Measurements from ENCODE around the gene ABCA7. TPM values are rescaled to one million over a fixed set of nuclear protein-coding genes. Genes with fewer than 3 reads are reported as not detected.

Gene ABCA7
- total RNA-seq, 1 donor from 2014 or later = 16.3 TPM

GRCh38 chr19:1016647-1017114 lies 23.2 kb upstream of the ABCA7 start:
- H3K4me1 Mint-ChIP-seq = peaks cover 31% of the 10 kb centered on the region
- H3K4me3 Mint-ChIP-seq = peak overlapping the region; percentile 84
- DNase-seq (ENCODE audit: low read depth, low spot score) = no peak
- H3K36me3 Mint-ChIP-seq (ENCODE audit: low read depth) = no peaks in the 10 kb centered on the region
- no peaks in the 10 kb centered on the region for H3K9me3 Mint-ChIP-seq
- H3K27ac Mint-ChIP-seq (ENCODE audit: unreplicated experiment) = peak overlapping the region; percentile 22
- no peak for TF ChIP-seq CTCF (conservative IDR thresholded peaks at IDR 0.05)
- peaks cover 6% of the 10 kb centered on the region for H3K27me3 Mint-ChIP-seq (ENCODE audit: low read depth)

GRCh38 chr19:1017115-1017905 lies 22.6 kb upstream of the ABCA7 start:
- no peak for DNase-seq (ENCODE audit: low read depth, low spot score)
- Mint-ChIP-seq H3K27me3 (ENCODE audit: low read depth) (peaks cover 6% of the 10 kb centered on the region), H3K36me3 (ENCODE audit: low read depth) (no peaks in the 10 kb centered on the region), H3K27ac (ENCODE audit: unreplicated experiment) (peak overlapping the region; percentile 22), H3K4me1 (peaks cover 31% of the 10 kb centered on the region), H3K4me3 (peak overlapping the region; percentile 84), H3K9me3 (no peaks in the 10 kb centered on the region)
- TF ChIP-seq CTCF (conservative IDR thresholded peaks at IDR 0.05) = no peak

- Mint-ChIP-seq H3K4me1 (peaks cover 31% of the 10 kb centered on the region), H3K27ac (ENCODE audit: unreplicated experiment) (no peak overlapping the region), H3K27me3 (ENCODE audit: low read depth) (peaks cover 6% of the 10 kb centered on the region), H3K4me3 (no peak overlapping the region), H3K9me3 (no peaks in the 10 kb centered on the region), H3K36me3 (ENCODE audit: low read depth) (no peaks in the 10 kb centered on the region)
- TF ChIP-seq CTCF (conservative IDR thresholded peaks at IDR 0.05) = no peak
- DNase-seq (ENCODE audit: low read depth, low spot score) = no peak
These were observed 22.0 kb upstream of the ABCA7 start for GRCh38 chr19:1017906-1018305.

GRCh38 chr19:1018393-1018792 lies 21.5 kb upstream of the ABCA7 start:
- no peak for TF ChIP-seq CTCF (conservative IDR thresholded peaks at IDR 0.05)
- H3K27ac Mint-ChIP-seq (ENCODE audit: unreplicated experiment) = no peak overlapping the region
- peaks cover 31% of the 10 kb centered on the region for H3K4me1 Mint-ChIP-seq
- no peaks in the 10 kb centered on the region for H3K9me3 Mint-ChIP-seq
- DNase-seq (ENCODE audit: low read depth, low spot score) = no peak
- H3K36me3 Mint-ChIP-seq (ENCODE audit: low read depth) = no peaks in the 10 kb centered on the region
- H3K4me3 Mint-ChIP-seq = peak overlapping the region; percentile 94
- peaks cover 6% of the 10 kb centered on the region for H3K27me3 Mint-ChIP-seq (ENCODE audit: low read depth)

- Mint-ChIP-seq H3K9me3 (no peaks in the 10 kb centered on the region), H3K36me3 (ENCODE audit: low read depth) (no peaks in the 10 kb centered on the region), H3K27ac (ENCODE audit: unreplicated experiment) (no peak overlapping the region), H3K4me1 (peaks cover 31% of the 10 kb centered on the region), H3K4me3 (peak overlapping the region; percentile 94), H3K27me3 (ENCODE audit: low read depth) (peaks cover 6% of the 10 kb centered on the region)
- no peak for TF ChIP-seq CTCF (conservative IDR thresholded peaks at IDR 0.05)
- DNase-seq (ENCODE audit: low read depth, low spot score) = no peak
These were observed 20.8 kb upstream of the ABCA7 start for GRCh38 chr19:1018932-1019615.

Data from neural crest cell (in vitro differentiated cells).